Progenitor cell of endocrine pancreas (in vitro differentiated cells): Measurements from ENCODE around the gene RAB31. TPM values are rescaled to one million over a fixed set of nuclear protein-coding genes. Genes with fewer than 3 reads are reported as not detected.

Experiments used
- DNase-seq: peaks from one replicate; pipeline ENCODE4 v3.0.0; 2021; ENCODE audit warnings: low spot score; ENCODE audit not compliant: unreplicated experiment
- H3K27ac Mint-ChIP-seq: 2 replicates; pipeline ENCODE4 v1.8.0; 2021; ENCODE audit warnings: mild to moderate bottlenecking, moderate library complexity, mixed read lengths
- H3K27me3 Mint-ChIP-seq: 2 replicates; pipeline ENCODE4 v1.8.0; 2021; ENCODE audit warnings: mixed read lengths
- H3K36me3 Mint-ChIP-seq: 2 replicates; pipeline ENCODE4 v1.8.0; 2022; ENCODE audit warnings: mixed read lengths; ENCODE audit not compliant: insufficient read depth
- H3K4me1 Mint-ChIP-seq: 2 replicates; pipeline ENCODE4 v1.8.0; 2021; ENCODE audit warnings: low read depth, mixed read lengths
- H3K4me3 Mint-ChIP-seq: 2 replicates; pipeline ENCODE4 v1.8.0; 2021; ENCODE audit warnings: low read depth, mild to moderate bottlenecking, moderate library complexity, mixed read lengths
- H3K9me3 Mint-ChIP-seq: 2 replicates; pipeline ENCODE4 v1.8.0; 2021; ENCODE audit warnings: low read depth, mixed read lengths
- total RNA-seq: library from RNA; stranded (reverse); gene quantifications from 2 replicates; pipeline ENCODE4 v1.2.1, GENCODE V29; 2021
- TF ChIP-seq, protein P1 (sequence below): fragments of 200-600 bp; sonication (generic); IDR thresholded peaks from one replicate; pipeline ENCODE4 v1.5.0; 2021; ENCODE audit warnings: antibody characterized with exemption, mild to moderate bottlenecking; ENCODE audit not compliant: unreplicated experiment

RAB31 gene
- total RNA-seq, 1 donor from 2014 or later = 2.9 TPM

DNA sequence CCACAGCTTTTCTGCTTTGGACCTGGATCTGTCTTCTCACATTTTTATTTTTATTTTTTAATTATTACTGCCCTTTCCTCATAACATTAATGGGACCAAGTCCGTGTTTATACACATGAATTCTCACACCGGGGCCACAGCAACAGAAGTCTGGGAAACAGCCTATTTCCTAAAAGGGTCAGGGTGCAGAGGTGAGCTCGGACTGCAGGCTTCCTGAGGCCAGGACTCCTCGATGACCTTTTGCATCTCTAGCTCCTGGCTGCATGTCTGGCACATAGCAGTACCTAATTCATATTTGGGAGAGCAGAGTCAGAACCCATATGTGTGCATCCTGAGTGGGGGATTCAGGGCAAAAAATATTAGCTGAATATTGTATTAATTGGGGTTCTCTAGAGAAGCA, 9.6 kb upstream of the RAB31 start:
- no peaks in the 10 kb centered on the region for H3K36me3 Mint-ChIP-seq
- H3K27ac Mint-ChIP-seq = no peak overlapping the region
- no peak for DNase-seq
- no peaks in the 10 kb centered on the region for H3K9me3 Mint-ChIP-seq
- peaks cover 8% of the 10 kb centered on the region for H3K4me1 Mint-ChIP-seq
- peaks cover 35% of the 10 kb centered on the region for H3K27me3 Mint-ChIP-seq
- no peak overlapping the region for H3K4me3 Mint-ChIP-seq
- TF ChIP-seq, protein P1, sequence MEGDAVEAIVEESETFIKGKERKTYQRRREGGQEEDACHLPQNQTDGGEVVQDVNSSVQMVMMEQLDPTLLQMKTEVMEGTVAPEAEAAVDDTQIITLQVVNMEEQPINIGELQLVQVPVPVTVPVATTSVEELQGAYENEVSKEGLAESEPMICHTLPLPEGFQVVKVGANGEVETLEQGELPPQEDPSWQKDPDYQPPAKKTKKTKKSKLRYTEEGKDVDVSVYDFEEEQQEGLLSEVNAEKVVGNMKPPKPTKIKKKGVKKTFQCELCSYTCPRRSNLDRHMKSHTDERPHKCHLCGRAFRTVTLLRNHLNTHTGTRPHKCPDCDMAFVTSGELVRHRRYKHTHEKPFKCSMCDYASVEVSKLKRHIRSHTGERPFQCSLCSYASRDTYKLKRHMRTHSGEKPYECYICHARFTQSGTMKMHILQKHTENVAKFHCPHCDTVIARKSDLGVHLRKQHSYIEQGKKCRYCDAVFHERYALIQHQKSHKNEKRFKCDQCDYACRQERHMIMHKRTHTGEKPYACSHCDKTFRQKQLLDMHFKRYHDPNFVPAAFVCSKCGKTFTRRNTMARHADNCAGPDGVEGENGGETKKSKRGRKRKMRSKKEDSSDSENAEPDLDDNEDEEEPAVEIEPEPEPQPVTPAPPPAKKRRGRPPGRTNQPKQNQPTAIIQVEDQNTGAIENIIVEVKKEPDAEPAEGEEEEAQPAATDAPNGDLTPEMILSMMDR = no peak

DNA sequence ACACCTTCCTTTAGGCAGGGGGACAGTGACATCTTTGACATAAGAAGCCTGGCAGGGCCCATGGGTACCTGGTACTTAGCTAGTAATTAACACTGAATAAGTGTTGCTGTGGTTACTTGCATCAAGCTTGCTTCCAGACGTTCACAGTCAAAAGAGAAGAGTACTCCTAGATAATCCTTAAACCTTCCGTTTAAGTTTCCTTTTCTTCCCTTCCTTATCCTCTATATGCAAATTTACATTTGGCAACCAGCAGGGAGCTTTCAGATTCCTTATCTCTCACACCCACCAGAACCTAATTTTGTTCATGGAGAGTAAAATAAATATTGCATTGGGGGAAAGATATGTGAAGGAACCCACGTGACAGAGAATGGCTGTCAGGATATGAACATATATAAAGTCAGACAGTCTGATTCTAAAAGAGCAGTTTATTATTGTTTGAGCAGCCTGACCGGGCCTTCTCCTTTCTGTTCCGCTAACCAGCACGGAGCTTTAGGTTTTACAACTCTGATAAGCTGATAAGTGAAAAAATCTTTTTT, 7.8 kb upstream of the RAB31 start:
- peaks cover 8% of the 10 kb centered on the region for H3K4me1 Mint-ChIP-seq
- H3K36me3 Mint-ChIP-seq = no peaks in the 10 kb centered on the region
- peaks cover 49% of the 10 kb centered on the region for H3K27me3 Mint-ChIP-seq
- no peaks in the 10 kb centered on the region for H3K9me3 Mint-ChIP-seq
- H3K4me3 Mint-ChIP-seq = no peak overlapping the region
- TF ChIP-seq, protein P1 = no peak
- H3K27ac Mint-ChIP-seq = no peak overlapping the region
- DNase-seq = no peak

DNA sequence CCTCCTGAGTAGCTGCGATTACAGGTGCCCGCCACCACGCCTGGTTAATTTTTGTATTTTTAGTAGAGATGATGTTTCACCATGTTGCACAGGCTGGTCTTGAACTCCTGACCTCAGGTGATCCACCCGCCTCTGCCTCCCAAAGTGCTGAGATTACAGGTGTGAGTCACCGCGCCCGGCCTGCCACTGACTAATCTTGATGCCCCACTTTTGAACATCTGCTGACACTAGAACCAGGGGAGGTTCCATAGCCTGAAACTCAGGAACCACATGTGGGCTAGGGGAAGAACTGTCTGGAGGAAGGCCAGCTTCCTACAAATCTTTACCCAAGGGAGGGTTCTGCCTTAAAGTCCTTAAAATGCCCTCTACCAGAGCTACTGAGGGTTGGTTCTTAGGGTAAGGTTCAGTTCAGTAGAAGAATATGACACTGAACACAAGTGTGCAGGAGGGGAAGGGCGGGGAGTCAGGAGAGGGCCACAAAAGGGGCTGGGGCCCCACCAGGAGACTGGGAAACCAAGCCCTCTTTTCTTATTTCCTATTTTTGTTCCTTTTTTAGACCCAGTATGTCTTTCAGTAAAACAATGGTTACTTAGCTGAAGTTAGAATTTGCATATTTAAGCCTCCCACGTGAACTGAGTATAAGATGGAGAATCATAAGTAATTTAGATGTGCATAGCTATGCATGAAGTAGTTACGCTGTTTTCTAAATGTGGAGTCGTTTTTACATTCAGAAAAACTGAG, 6.3 kb upstream of the RAB31 start:
- H3K4me1 Mint-ChIP-seq = peaks cover 8% of the 10 kb centered on the region
- TF ChIP-seq, protein P1 = no peak
- DNase-seq = no peak
- no peak overlapping the region for H3K27ac Mint-ChIP-seq
- H3K27me3 Mint-ChIP-seq = peaks cover 53% of the 10 kb centered on the region
- no peaks in the 10 kb centered on the region for H3K9me3 Mint-ChIP-seq
- H3K4me3 Mint-ChIP-seq = no peak overlapping the region
- H3K36me3 Mint-ChIP-seq = no peaks in the 10 kb centered on the region

DNA sequence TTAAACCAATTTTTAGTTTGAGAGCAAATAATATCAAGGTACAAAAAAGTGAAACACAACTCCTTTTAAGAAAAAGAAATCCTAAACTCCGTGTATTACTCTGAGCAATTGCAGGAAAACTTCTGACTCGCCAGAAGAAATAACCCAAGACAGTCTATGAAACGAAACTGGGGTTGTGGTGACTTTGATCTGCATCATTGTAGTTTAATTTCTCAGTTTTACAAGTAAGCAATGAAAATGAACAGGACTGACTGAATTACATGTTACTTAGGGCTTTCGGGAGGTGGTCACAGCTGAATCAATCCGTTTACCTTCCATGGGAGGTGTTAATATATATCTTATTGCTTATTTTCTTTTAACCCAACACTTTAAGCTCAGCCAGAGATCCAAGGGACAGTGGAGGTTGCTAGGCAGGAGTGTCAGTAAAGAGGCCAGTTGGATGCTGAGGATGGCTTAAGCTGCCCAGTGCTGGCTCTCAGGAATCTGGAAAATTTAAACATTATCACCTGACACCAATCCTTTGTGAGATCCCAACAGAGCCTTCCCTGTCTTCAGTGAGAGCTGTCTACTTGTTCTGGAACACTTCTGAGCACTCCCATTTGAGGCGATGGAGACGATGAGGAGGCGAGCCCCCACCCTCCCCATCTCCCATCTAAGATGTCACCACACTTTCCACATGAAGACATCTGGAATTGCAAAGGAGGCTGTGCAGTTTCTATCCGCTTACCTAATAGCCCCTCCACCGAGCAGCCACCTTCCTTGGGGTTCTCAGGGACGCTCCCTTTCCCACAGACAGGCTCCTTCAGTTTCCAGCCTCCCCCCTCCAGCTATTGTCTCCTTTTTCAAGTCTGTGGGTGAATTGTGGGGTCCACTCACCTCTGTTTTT, 3.6 kb upstream of the RAB31 start:
- Mint-ChIP-seq H3K9me3 (no peaks in the 10 kb centered on the region), H3K4me1 (peaks cover 15% of the 10 kb centered on the region), H3K27me3 (peaks cover 63% of the 10 kb centered on the region), H3K4me3 (no peak overlapping the region), H3K36me3 (no peaks in the 10 kb centered on the region), H3K27ac (no peak overlapping the region)
- DNase-seq = no peak
- TF ChIP-seq, protein P1 = no peak

DNA sequence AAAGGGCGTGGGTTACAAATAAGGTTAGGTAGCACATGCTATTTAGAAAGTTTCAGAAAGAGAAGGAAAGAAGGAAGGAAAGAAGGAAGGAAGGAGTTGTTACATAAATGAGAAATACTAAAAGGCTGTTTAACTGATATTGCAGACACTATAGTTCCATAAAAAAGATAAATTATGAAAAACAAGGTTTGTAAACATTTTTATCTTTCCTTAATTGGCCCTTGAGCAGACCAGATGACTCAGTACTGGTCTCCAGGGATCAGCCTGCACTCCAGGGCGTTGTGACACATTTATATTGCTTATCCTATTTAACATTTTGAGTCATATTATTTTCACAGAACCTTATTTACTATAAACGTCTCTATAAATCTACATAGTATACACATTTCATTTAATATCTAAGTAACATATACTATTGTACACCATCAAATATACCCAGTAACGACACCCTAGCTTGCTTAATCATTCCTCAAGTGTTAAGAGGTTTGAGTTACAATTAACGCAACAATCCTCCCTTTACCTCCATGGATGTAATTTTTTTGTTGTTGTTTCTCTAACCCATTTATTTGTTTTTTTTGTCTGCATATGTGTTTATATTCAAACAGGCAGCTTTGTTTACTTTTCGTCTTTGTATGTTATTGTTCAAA, 2.8 kb upstream of the RAB31 start:
- no peaks in the 10 kb centered on the region for H3K36me3 Mint-ChIP-seq
- no peak overlapping the region for H3K27ac Mint-ChIP-seq
- peaks cover 71% of the 10 kb centered on the region for H3K27me3 Mint-ChIP-seq
- H3K4me1 Mint-ChIP-seq = peaks cover 12% of the 10 kb centered on the region
- H3K4me3 Mint-ChIP-seq = no peak overlapping the region
- H3K9me3 Mint-ChIP-seq = no peaks in the 10 kb centered on the region
- TF ChIP-seq, protein P1 = no peak
- no peak for DNase-seq
